MCF 10A (cell line): ENCODE data around the gene ACVR2A. TPM values are rescaled to one million over a fixed set of nuclear protein-coding genes. Genes with fewer than 3 reads are reported as not detected.

Source experiments
- BruUV-seq: library from RNA; stranded (reverse); fragments of 400-500 nt; replicated peaks from 2 replicates; lab custom pipeline; 2021; lab: Mats Ljungman, UMichigan
- CTCF ChIA-PET: fragments of 300-600 bp; sonication (Branson Sonifier 250); formaldehyde crosslinking; extraction: SDS; loops from one replicate; lab custom pipeline; 2021; ENCODE audit warnings: antibody characterized with exemption, inconsistent platforms; lab: Yijun Ruan, JAX
- POLR2A ChIA-PET: fragments of 300-600, 350-650 bp; sonication (Branson Sonifier 250); formaldehyde crosslinking; extraction: SDS; loops from one replicate; lab custom pipeline; 2020; ENCODE audit warnings: antibody characterized with exemption, inconsistent platforms; lab: Yijun Ruan, JAX
- DNase-seq: peaks from one replicate; pipeline ENCODE4 v3.0.0-alpha.2; 2018; ENCODE audit not compliant: unreplicated experiment
- H3K27ac Mint-ChIP-seq: one replicate; pipeline ENCODE4 v1.8.0; 2022; ENCODE audit warnings: mild to moderate bottlenecking, low read depth, mixed read lengths; ENCODE audit not compliant: unreplicated experiment
- H3K27me3 Mint-ChIP-seq: one replicate; pipeline ENCODE4 v1.8.0; 2022; ENCODE audit warnings: mixed read lengths; ENCODE audit not compliant: insufficient read depth, unreplicated experiment
- H3K36me3 Mint-ChIP-seq: one replicate; pipeline ENCODE4 v1.8.0; 2022; ENCODE audit warnings: mild to moderate bottlenecking, moderate library complexity, mixed read lengths; ENCODE audit not compliant: insufficient read depth, unreplicated experiment
- H3K4me1 Mint-ChIP-seq: one replicate; pipeline ENCODE4 v1.8.0; 2022; ENCODE audit warnings: mixed read lengths; ENCODE audit not compliant: insufficient read depth, unreplicated experiment
- H3K4me3 Mint-ChIP-seq: one replicate; pipeline ENCODE4 v1.8.0; 2022; ENCODE audit warnings: mild to moderate bottlenecking, moderate library complexity, mixed read lengths; ENCODE audit not compliant: unreplicated experiment
- H3K9me3 Mint-ChIP-seq: one replicate; pipeline ENCODE4 v1.8.0; 2022; ENCODE audit warnings: mixed read lengths; ENCODE audit not compliant: unreplicated experiment
- intact Hi-C: fragments of 100-400 bp; cut with micrococcal nuclease; formaldehyde crosslinking; loops from 2 replicates; pipeline ENCODE4 v1.14.1; 2022
- total RNA-seq: library from RNA; stranded (reverse); gene quantifications from 2 replicates; pipeline ENCODE4 v1.2.3, GENCODE V29; 2022
- TF ChIP-seq, protein P1 (sequence below): fragments of 200-600 bp; IDR thresholded peaks from one replicate; pipeline ENCODE4 v1.8.0; 2022; ENCODE audit warnings: antibody characterized with exemption, mild to moderate bottlenecking; ENCODE audit not compliant: unreplicated experiment

Gene ACVR2A
- total RNA-seq, 1 experiment from 2014 or later, result 11.2 TPM

DNA sequence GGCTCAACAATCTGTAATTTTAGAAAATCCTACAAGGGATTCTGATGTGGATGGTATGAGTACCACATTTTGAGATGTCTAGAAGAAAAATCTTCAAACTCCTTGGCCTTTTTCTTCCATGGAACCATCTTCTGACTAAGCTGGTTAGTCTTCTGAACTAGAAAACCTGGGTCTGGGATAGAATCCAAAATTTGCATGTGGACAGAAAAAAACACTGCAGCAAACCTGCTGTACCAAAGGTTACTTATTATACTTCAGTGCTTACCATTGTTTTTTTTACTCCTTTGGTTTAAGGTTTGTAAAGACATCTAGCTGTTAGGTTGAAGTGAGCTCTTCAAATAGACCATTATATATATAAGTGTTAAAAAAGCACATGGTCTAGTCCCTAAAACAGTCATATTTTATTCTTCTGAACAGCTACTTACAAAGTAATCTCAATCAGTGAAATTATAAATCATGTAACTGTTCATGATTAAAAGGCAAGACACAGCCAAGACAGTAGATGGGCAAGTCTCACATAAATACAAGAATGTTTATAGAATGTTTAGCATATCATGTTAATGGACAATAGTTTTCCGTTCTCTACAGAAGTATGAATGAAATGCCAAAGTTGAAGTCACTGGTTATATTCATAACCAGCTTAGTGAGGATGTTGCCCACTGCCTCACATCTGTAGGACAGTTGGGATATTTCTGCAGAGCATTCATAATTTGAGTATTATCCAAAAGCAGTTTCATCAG is 90.2 kb downstream of the ACVR2A start:
- BruUV-seq, result no TSS peak
- no peak overlapping the region for H3K4me3 Mint-ChIP-seq
- H3K36me3 Mint-ChIP-seq, result peaks cover 60% of the 10 kb centered on the region
- no peak overlapping the region for H3K27ac Mint-ChIP-seq
- intact Hi-C loops, result loop anchor here (5.0 kb wide), 1 partner anchor 267 kb away; no protein-coding TSS in a partner anchor
- POLR2A ChIA-PET, result no interaction called here
- TF ChIP-seq, protein P1, sequence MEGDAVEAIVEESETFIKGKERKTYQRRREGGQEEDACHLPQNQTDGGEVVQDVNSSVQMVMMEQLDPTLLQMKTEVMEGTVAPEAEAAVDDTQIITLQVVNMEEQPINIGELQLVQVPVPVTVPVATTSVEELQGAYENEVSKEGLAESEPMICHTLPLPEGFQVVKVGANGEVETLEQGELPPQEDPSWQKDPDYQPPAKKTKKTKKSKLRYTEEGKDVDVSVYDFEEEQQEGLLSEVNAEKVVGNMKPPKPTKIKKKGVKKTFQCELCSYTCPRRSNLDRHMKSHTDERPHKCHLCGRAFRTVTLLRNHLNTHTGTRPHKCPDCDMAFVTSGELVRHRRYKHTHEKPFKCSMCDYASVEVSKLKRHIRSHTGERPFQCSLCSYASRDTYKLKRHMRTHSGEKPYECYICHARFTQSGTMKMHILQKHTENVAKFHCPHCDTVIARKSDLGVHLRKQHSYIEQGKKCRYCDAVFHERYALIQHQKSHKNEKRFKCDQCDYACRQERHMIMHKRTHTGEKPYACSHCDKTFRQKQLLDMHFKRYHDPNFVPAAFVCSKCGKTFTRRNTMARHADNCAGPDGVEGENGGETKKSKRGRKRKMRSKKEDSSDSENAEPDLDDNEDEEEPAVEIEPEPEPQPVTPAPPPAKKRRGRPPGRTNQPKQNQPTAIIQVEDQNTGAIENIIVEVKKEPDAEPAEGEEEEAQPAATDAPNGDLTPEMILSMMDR, result no peak
- no peaks in the 10 kb centered on the region for H3K9me3 Mint-ChIP-seq
- CTCF ChIA-PET, result interaction anchor here (0.6 to 1.9 kb wide), 5 partner anchors 363 to 1083 kb away, joined by 3 to 13 read pairs (median 5); no protein-coding TSS in a partner anchor
- no peaks in the 10 kb centered on the region for H3K27me3 Mint-ChIP-seq
- H3K4me1 Mint-ChIP-seq, result no peaks in the 10 kb centered on the region
- DNase-seq, result no peak

DNA sequence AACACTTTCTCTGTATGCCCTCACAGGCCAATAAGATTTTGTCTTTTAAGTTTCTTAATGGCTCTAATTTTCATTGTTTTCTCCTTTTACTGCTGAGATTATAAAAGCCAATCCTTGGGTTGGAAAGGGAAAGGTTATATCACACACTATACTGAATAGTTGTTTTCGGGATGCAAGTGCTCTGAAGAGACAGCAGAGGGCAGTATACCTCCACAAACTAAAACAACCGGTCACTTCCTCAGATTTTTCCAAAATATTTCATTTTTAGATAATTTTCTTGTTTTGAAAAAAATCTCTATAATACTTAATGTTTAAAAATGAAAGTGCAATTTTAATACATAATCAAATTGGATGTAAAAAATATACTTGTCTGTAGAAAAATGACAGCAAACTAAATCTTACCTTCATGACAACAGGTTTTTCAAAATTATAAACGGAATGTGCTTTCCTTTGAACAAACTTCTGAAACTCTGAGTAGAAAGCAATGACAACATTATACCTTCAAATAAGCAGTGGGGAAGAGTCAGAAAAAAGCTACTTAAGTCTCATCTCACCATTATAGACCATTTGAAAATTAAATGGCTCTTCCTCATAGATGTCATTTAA is 93.0 kb downstream of the ACVR2A start:
- Mint-ChIP-seq H3K9me3 (no peaks in the 10 kb centered on the region), H3K4me3 (no peak overlapping the region), H3K4me1 (no peaks in the 10 kb centered on the region), H3K27ac (no peak overlapping the region), H3K27me3 (no peaks in the 10 kb centered on the region), H3K36me3 (peaks cover 59% of the 10 kb centered on the region)
- DNase-seq, result peak; percentile 48
- TF ChIP-seq, protein P1, result peak; percentile 75
- no TSS peak for BruUV-seq
- CTCF ChIA-PET, result interaction anchor here (0.6 to 2.3 kb wide), 7 partner anchors 24 to 1055 kb away, joined by 3 to 15 read pairs (median 3); no protein-coding TSS in a partner anchor
- POLR2A ChIA-PET, result interaction anchor here (0.7 kb wide), 1 partner anchor 571 kb away, joined by 3 read pairs; no protein-coding TSS in a partner anchor
- intact Hi-C loops, result loop anchor here (1.0 to 5.0 kb wide), 4 partner anchors 264 to 1052 kb away; partner anchors contain the start of gene EPC2

DNA sequence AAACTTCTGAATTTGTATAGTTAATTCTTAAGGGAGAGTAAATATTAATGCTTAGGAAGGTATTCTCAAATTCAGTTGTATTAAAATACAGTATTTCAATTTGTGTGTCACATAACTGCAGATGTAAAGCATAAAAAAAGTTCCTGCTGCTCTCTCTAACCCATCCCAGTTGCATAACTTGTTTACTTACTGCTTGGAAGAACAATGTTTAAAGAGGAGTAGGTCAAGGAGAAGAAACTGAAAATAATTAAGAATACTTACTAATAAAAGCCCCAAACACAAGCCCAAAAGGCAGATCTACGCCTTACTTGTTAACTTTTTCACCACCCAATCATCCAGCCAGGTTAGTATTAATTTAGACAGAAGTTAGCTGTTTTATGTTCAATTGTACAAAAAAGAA is 94.5 kb downstream of the ACVR2A start:
- H3K4me3 Mint-ChIP-seq, result no peak overlapping the region
- intact Hi-C loops, result loop anchor here (5.0 kb wide), 1 partner anchor 263 kb away; no protein-coding TSS in a partner anchor
- POLR2A ChIA-PET, result no interaction called here
- no peaks in the 10 kb centered on the region for H3K9me3 Mint-ChIP-seq
- TF ChIP-seq, protein P1, result no peak
- no TSS peak for BruUV-seq
- no peaks in the 10 kb centered on the region for H3K27me3 Mint-ChIP-seq
- CTCF ChIA-PET, result interaction anchor here (0.6 to 0.8 kb wide), 2 partner anchors 36 to 570 kb away, joined by 5 read pairs; no protein-coding TSS in a partner anchor
- H3K36me3 Mint-ChIP-seq, result peaks cover 69% of the 10 kb centered on the region
- H3K27ac Mint-ChIP-seq, result no peak overlapping the region
- no peaks in the 10 kb centered on the region for H3K4me1 Mint-ChIP-seq
- no peak for DNase-seq

DNA sequence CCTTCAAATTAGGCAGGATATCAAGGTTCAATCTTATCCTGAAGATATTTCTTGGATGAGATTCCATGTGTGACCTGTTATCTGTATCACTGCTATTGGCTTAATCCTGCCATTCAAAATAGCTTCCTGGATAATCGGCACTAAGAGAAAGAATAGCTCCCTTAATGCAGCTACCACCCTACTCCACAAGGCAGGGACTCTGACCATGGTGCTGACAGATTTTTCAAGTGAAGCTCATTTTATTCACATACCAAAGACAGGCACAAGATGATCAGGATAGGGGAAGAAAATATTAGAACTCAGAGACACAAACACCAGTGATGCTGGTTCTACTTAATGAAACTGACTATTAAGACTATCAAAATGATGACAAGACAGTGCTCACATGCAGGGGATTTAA is 100.8 kb downstream of the ACVR2A start:
- Mint-ChIP-seq H3K4me3 (no peak overlapping the region), H3K4me1 (no peaks in the 10 kb centered on the region), H3K36me3 (peaks cover 26% of the 10 kb centered on the region), H3K27ac (no peak overlapping the region), H3K9me3 (no peaks in the 10 kb centered on the region), H3K27me3 (no peaks in the 10 kb centered on the region)
- ChIA-PET CTCF (interaction anchor here (0.8 to 1.0 kb wide), 2 partner anchors 9 to 589 kb away, joined by 3 read pairs; no protein-coding TSS in a partner anchor), POLR2A (no interaction called here)
- intact Hi-C loops, result no loop called here
- no peak for DNase-seq
- TF ChIP-seq, protein P1, result no peak
- BruUV-seq, result no TSS peak
